HG03175 (cell line): ENCODE results near the gene SLC24A4.
"Not testable (repeated sequence)": the region's sequence is repeated elsewhere in the genome, so short reads cannot be mapped to it uniquely, and the experiment has no call there.

Experiments used
- ATAC-seq: cut with Tn5 transposase; IDR thresholded peaks from one replicate; pipeline ENCODE4 v1.9.1; 2021; ENCODE audit warnings: mild to moderate bottlenecking, moderate library complexity; ENCODE audit not compliant: unreplicated experiment

The SLC24A4 gene

GRCh38 chr14:92398888-92399636, 76.1 kb downstream of the SLC24A4 start:
- ATAC-seq, result no peak

GRCh38 chr14:92400579-92401444, 77.8 kb downstream of the SLC24A4 start:
- ATAC-seq, result peak; percentile 82

- ATAC-seq, result no peak
These were observed 78.6 kb downstream of the SLC24A4 start for GRCh38 chr14:92401561-92401960.

GRCh38 chr14:92402500-92402899, 79.5 kb downstream of the SLC24A4 start:
- not testable (repeated sequence) for ATAC-seq

- ATAC-seq, result no peak
These were observed 81.1 kb downstream of the SLC24A4 start for GRCh38 chr14:92404018-92404417.

GRCh38 chr14:92404421-92404820, 81.5 kb downstream of the SLC24A4 start:
- no peak for ATAC-seq

- ATAC-seq, result no peak
These were observed 82.0 kb downstream of the SLC24A4 start for GRCh38 chr14:92404938-92405337.

GRCh38 chr14:92407410-92407809, 84.4 kb downstream of the SLC24A4 start:
- ATAC-seq, result no peak

- no peak for ATAC-seq
These were observed 86.1 kb downstream of the SLC24A4 start for GRCh38 chr14:92409043-92409442.

GRCh38 chr14:92411135-92411534, 88.2 kb downstream of the SLC24A4 start:
- ATAC-seq, result no peak

GRCh38 chr14:92411941-92412340, 89.0 kb downstream of the SLC24A4 start:
- ATAC-seq, result no peak

- ATAC-seq, result no peak
These were observed 89.9 kb downstream of the SLC24A4 start for GRCh38 chr14:92412912-92413311.

GRCh38 chr14:92413379-92413778, 90.4 kb downstream of the SLC24A4 start:
- no peak for ATAC-seq

- ATAC-seq, result no peak
These were observed 91.9 kb downstream of the SLC24A4 start for GRCh38 chr14:92414690-92415445.

GRCh38 chr14:92415969-92416368, 93.0 kb downstream of the SLC24A4 start:
- no peak for ATAC-seq

- ATAC-seq, result no peak
These were observed 93.6 kb downstream of the SLC24A4 start for GRCh38 chr14:92416544-92416943.

GRCh38 chr14:92417759-92418158, 94.8 kb downstream of the SLC24A4 start:
- no peak for ATAC-seq

- no peak for ATAC-seq
These were observed 98.8 kb downstream of the SLC24A4 start for GRCh38 chr14:92421751-92422150.

GRCh38 chr14:92425101-92425500, 102.1 kb downstream of the SLC24A4 start:
- ATAC-seq, result no peak

GRCh38 chr14:92426237-92426636, 103.3 kb downstream of the SLC24A4 start:
- no peak for ATAC-seq

- ATAC-seq, result no peak
These were observed 104.1 kb downstream of the SLC24A4 start for GRCh38 chr14:92427096-92427495.
